Right renal pelvis (tissue), 4 donors: ENCODE data around the gene SIRT6. TPM values are rescaled to one million over a fixed set of nuclear protein-coding genes. Genes with fewer than 3 reads are reported as not detected.
"Not testable (repeated sequence)": the region's sequence is repeated elsewhere in the genome, so short reads cannot be mapped to it uniquely, and the experiment has no call there.

Experiments used
- DNase-seq, 4 donors: peaks; one replicate each; pipeline ENCODE4 v3.0.0-alpha.2; 2013; ENCODE audit warnings: low read depth in 4 of 4, low spot score in 3 of 4, missing footprints in 1 of 4
- polyA plus RNA-seq, 4 donors: library from polyadenylated mRNA; unstranded; fragments of 120-200 nt; gene quantifications; one replicate each; pipeline ENCODE4 v1.2.1, GENCODE V29; 2013; ENCODE audit not compliant: insufficient read length in 4 of 4

The SIRT6 gene
- polyA plus RNA-seq, 4 donors, result 16.1 to 26.1 (median 17.4) TPM

- no peak for DNase-seq
These were observed 18.7 kb upstream of the SIRT6 start for GRCh38 chr19:4200940-4201542.

- DNase-seq, result no peak
These were observed 17.4 kb upstream of the SIRT6 start for GRCh38 chr19:4199699-4200293.

- no peak for DNase-seq
These were observed 16.2 kb upstream of the SIRT6 start for GRCh38 chr19:4198467-4199126.

GRCh38 chr19:4197625-4198466, 15.5 kb upstream of the SIRT6 start:
- no peak for DNase-seq

- no peak for DNase-seq
These were observed 14.9 kb upstream of the SIRT6 start for GRCh38 chr19:4197228-4197624.

- no peak for DNase-seq
These were observed 14.3 kb upstream of the SIRT6 start for GRCh38 chr19:4196587-4197148.

GRCh38 chr19:4196009-4196408, 13.6 kb upstream of the SIRT6 start:
- no peak for DNase-seq

GRCh38 chr19:4194353-4194752, 12.0 kb upstream of the SIRT6 start:
- no peak for DNase-seq

- not testable (repeated sequence) for DNase-seq
These were observed 10.2 kb upstream of the SIRT6 start for GRCh38 chr19:4192537-4192936.

GRCh38 chr19:4189641-4190040, 7.3 kb upstream of the SIRT6 start:
- no peak for DNase-seq

GRCh38 chr19:4187313-4188122, 5.2 kb upstream of the SIRT6 start:
- no peak for DNase-seq

GRCh38 chr19:4186087-4186993, 4.0 kb upstream of the SIRT6 start:
- peak in 2 of 4 donors; percentile 51 to 53 for DNase-seq

GRCh38 chr19:4185413-4186086, 3.2 kb upstream of the SIRT6 start:
- DNase-seq, result no peak

- DNase-seq, result no peak
These were observed 2.5 kb upstream of the SIRT6 start for GRCh38 chr19:4184718-4185352.

GRCh38 chr19:4183967-4184717, 1.8 kb upstream of the SIRT6 start:
- no peak for DNase-seq

GRCh38 chr19:4181053-4181508, 1.3 kb downstream of the SIRT6 start:
- DNase-seq, result no peak

GRCh38 chr19:4178990-4179389, 3.4 kb downstream of the SIRT6 start:
- no peak for DNase-seq
